Measurements from ENCODE around the gene PCBP3.

DNA sequence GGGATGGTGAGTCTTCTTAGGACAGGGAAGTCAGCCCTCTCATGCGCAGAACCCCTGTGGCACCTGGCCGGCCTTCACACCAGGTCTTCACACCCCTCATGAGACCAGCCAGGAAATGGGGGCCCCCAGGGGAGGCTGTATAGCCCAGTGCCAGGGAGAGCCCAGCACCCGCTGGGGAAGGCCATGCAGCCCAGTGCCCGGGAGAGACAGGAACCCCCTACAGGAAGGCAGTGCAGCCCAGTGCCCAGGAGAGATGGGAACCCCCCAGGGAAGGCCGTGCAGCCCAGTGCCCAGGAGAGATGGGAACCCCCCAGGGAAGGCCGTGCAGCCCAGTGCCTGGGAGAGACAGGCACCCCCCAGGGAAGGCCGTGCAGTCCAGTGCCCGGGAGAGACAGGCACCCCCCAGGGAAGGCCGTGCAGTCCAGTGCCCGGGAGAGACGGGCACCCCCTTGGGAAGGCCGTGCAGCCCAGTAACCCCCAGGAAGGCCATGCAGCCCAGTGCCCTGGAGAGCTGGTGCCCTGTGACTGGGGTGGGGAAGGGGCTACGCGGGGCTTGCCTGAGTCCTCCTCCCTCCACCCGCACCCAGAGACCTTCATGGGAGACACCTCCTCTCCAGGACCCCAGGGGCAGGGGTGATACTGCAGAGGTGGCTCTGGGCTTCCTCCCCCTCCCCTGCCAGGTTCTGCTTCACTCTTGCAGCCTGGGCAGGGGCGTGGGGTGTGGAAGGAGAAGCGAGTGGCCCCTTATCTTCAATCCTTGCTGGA lies 227.5 kb downstream of the PCBP3 start:
- TF ChIP-seq POLR2A (IDR thresholded peaks at IDR 0.05; ENCODE audit: extremely low read depth, insufficient read length) (no peak), MYC (IDR thresholded peaks at IDR 0.05; ENCODE audit: low read depth, low read length) (no peak)
- TF ChIP-seq, protein P1, sequence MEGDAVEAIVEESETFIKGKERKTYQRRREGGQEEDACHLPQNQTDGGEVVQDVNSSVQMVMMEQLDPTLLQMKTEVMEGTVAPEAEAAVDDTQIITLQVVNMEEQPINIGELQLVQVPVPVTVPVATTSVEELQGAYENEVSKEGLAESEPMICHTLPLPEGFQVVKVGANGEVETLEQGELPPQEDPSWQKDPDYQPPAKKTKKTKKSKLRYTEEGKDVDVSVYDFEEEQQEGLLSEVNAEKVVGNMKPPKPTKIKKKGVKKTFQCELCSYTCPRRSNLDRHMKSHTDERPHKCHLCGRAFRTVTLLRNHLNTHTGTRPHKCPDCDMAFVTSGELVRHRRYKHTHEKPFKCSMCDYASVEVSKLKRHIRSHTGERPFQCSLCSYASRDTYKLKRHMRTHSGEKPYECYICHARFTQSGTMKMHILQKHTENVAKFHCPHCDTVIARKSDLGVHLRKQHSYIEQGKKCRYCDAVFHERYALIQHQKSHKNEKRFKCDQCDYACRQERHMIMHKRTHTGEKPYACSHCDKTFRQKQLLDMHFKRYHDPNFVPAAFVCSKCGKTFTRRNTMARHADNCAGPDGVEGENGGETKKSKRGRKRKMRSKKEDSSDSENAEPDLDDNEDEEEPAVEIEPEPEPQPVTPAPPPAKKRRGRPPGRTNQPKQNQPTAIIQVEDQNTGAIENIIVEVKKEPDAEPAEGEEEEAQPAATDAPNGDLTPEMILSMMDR (IDR thresholded peaks at IDR 0.05; ENCODE audit: low read depth, low read length): no peak
